Inflammatory macrophage treated with lipopolysaccharide for 4 hours (primary cell): ENCODE measurements around the gene SLC24A3.
A peak's percentile ranks its signal among the peaks of the same experiment; 100 is the strongest.
"Not testable (repeated sequence)": the region's sequence is repeated elsewhere in the genome, so short reads cannot be mapped to it uniquely, and the experiment has no call there.

Experiments
- DNase-seq: peaks from one replicate; pipeline ENCODE4 v3.0.0-alpha.2; 2020

SLC24A3 gene

GRCh38 chr20:19652591-19653026 lies 440.2 kb downstream of the SLC24A3 start:
- no peak for DNase-seq

- no peak for DNase-seq
Measured at GRCh38 chr20:19653327-19653726, 440.9 kb downstream of the SLC24A3 start.

- no peak for DNase-seq
Measured at GRCh38 chr20:19654921-19655320, 442.5 kb downstream of the SLC24A3 start.

- DNase-seq: peak; percentile 74
Measured at GRCh38 chr20:19658137-19658536, 445.7 kb downstream of the SLC24A3 start.

GRCh38 chr20:19659448-19659847 lies 447.0 kb downstream of the SLC24A3 start:
- DNase-seq: no peak

GRCh38 chr20:19660808-19661378 lies 448.5 kb downstream of the SLC24A3 start:
- DNase-seq: peak; percentile 7

GRCh38 chr20:19661717-19662636 lies 449.5 kb downstream of the SLC24A3 start:
- peak; percentile 67 for DNase-seq

- DNase-seq: no peak
Measured at GRCh38 chr20:19662637-19662995, 450.2 kb downstream of the SLC24A3 start.

GRCh38 chr20:19668418-19668817 lies 456.0 kb downstream of the SLC24A3 start:
- DNase-seq: peak; percentile 49

GRCh38 chr20:19670829-19671228 lies 458.4 kb downstream of the SLC24A3 start:
- DNase-seq: no peak

- no peak for DNase-seq
Measured at GRCh38 chr20:19671374-19671773, 458.9 kb downstream of the SLC24A3 start.

- no peak for DNase-seq
Measured at GRCh38 chr20:19672498-19672897, 460.1 kb downstream of the SLC24A3 start.

- no peak for DNase-seq
Measured at GRCh38 chr20:19673575-19673974, 461.1 kb downstream of the SLC24A3 start.

- DNase-seq: no peak
Measured at GRCh38 chr20:19676202-19676601, 463.8 kb downstream of the SLC24A3 start.

- DNase-seq: peak; percentile 47
Measured at GRCh38 chr20:19677336-19677735, 464.9 kb downstream of the SLC24A3 start.

- not testable (repeated sequence) for DNase-seq
Measured at GRCh38 chr20:19678591-19678990, 466.1 kb downstream of the SLC24A3 start.

GRCh38 chr20:19679900-19680495 lies 467.6 kb downstream of the SLC24A3 start:
- DNase-seq: no peak

GRCh38 chr20:19682249-19682648 lies 469.8 kb downstream of the SLC24A3 start:
- DNase-seq: no peak

GRCh38 chr20:19683188-19683587 lies 470.7 kb downstream of the SLC24A3 start:
- no peak for DNase-seq

- DNase-seq: no peak
Measured at GRCh38 chr20:19683822-19684221, 471.4 kb downstream of the SLC24A3 start.

GRCh38 chr20:19688031-19688806 lies 475.8 kb downstream of the SLC24A3 start:
- DNase-seq: peak; percentile 53

GRCh38 chr20:19690462-19690861 lies 478.0 kb downstream of the SLC24A3 start:
- no peak for DNase-seq

GRCh38 chr20:19691125-19691524 lies 478.7 kb downstream of the SLC24A3 start:
- no peak for DNase-seq
